Stomach (tissue), 4 donors: ENCODE data around the gene ARL14EP.

ENCODE experiments used
- POLR2A ChIP-seq, 4 donors: fragments of 450-650 bp; IDR thresholded peaks; one replicate each; pipeline ENCODE4 v1.6.1; 2016; ENCODE audit warnings: antibody characterized with exemption in 4 of 4, control low read depth in 2 of 4, mild to moderate bottlenecking in 1 of 4, moderate library complexity in 1 of 4
- POLR2AphosphoS5 ChIP-seq, 3 donors: sonication (generic); formaldehyde crosslinking; IDR thresholded peaks; one replicate each; pipeline ENCODE4 v1.6.1; 2016; ENCODE audit warnings: antibody characterized with exemption in 3 of 3
- TF ChIP-seq, protein P1 (sequence below), 7 experiments: fragments of 450-650 bp in 4 of 7; fragments of 200-600 bp in 3 of 7; sonication (generic) in 3 of 7; IDR thresholded peaks; one replicate each; pipeline ENCODE4 v1.5.1; 2016 to 2019; ENCODE audit warnings: antibody characterized with exemption in 7 of 7, control low read depth in 2 of 7, mild to moderate bottlenecking in 1 of 7

- TF ChIP-seq POLR2A (IDR thresholded peaks at IDR 0.05) (no peak), POLR2AphosphoS5 (IDR thresholded peaks at IDR 0.05) (no peak)
- TF ChIP-seq, protein P1, sequence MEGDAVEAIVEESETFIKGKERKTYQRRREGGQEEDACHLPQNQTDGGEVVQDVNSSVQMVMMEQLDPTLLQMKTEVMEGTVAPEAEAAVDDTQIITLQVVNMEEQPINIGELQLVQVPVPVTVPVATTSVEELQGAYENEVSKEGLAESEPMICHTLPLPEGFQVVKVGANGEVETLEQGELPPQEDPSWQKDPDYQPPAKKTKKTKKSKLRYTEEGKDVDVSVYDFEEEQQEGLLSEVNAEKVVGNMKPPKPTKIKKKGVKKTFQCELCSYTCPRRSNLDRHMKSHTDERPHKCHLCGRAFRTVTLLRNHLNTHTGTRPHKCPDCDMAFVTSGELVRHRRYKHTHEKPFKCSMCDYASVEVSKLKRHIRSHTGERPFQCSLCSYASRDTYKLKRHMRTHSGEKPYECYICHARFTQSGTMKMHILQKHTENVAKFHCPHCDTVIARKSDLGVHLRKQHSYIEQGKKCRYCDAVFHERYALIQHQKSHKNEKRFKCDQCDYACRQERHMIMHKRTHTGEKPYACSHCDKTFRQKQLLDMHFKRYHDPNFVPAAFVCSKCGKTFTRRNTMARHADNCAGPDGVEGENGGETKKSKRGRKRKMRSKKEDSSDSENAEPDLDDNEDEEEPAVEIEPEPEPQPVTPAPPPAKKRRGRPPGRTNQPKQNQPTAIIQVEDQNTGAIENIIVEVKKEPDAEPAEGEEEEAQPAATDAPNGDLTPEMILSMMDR (IDR thresholded peaks at IDR 0.05), result no peak
Observed at GRCh38 chr11:30326114-30326778, 3.3 kb downstream of the ARL14EP start.
